Activated CD4-positive, alpha-beta memory T cell treated with anti-CD3 and anti-CD28 coated beads, Interleukin-2, amount 10 ng/mL, durations not matched to agents 7 days and 5 days (primary cell): ENCODE results near the gene CTSD. TPM values are rescaled to one million over a fixed set of nuclear protein-coding genes. Genes with fewer than 3 reads are reported as not detected.
A peak's percentile ranks its signal among the peaks of the same experiment; 100 is the strongest.

Source experiments
- CTCF ChIA-PET: fragments of 350-600 bp; sonication (Branson Sonifier 250); formaldehyde crosslinking; loops from one replicate; lab custom pipeline; 2021; ENCODE audit warnings: antibody characterized with exemption, inconsistent platforms; lab: Charles Lee
- POLR2A ChIA-PET: fragments of 350-600 bp; sonication (Branson Sonifier 250); formaldehyde crosslinking; loops from one replicate; lab custom pipeline; 2021; ENCODE audit warnings: antibody characterized with exemption; lab: Charles Lee
- DNase-seq: peaks from one replicate; pipeline ENCODE4 v3.0.0-alpha.2; 2020
- H3K27ac Mint-ChIP-seq: one replicate; pipeline ENCODE4 v1.8.0; 2021; ENCODE audit warnings: mild to moderate bottlenecking, mixed read lengths
- H3K27me3 Mint-ChIP-seq: one replicate; pipeline ENCODE4 v1.8.0; 2021; ENCODE audit warnings: mixed read lengths
- H3K36me3 Mint-ChIP-seq: one replicate; pipeline ENCODE4 v1.8.0; 2021; ENCODE audit warnings: low read depth, mixed read lengths
- H3K4me1 Mint-ChIP-seq: one replicate; pipeline ENCODE4 v1.8.0; 2021; ENCODE audit warnings: mixed read lengths
- H3K4me3 Mint-ChIP-seq: one replicate; pipeline ENCODE4 v1.8.0; 2021; ENCODE audit warnings: mild to moderate bottlenecking, mixed read lengths
- H3K9me3 Mint-ChIP-seq: one replicate; pipeline ENCODE4 v1.8.0; 2021; ENCODE audit warnings: mixed read lengths
- total RNA-seq, 2 experiments: library from RNA; stranded (reverse); gene quantifications; one replicate each; pipeline ENCODE4 v1.2.3, GENCODE V29; 2021

CTSD gene
- total RNA-seq, 2 experiments from 2014 or later = 156 to 172 TPM

DNA sequence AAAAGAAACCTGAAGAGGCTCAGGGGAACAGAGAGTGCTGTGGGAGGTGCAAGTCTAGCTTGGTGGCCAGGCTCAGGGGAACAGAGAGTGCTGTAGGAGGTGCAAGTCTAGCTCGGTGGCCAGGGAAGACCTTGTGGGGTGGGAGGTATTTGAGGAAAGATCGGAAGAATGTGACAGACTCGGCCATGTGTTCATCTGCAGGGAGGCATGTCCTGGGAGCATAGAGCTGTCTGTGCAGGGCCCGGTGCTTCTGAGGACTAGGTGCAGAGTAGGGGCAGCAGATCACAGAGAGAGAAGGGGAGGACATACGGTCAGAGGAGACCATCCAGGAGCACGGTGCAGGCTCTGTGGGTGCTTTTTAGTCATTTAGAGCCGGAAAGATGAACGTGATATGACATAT is 24.2 kb downstream of the CTSD start:
- Mint-ChIP-seq H3K4me3 (no peak overlapping the region), H3K9me3 (peaks cover 16% of the 10 kb centered on the region), H3K27ac (no peak overlapping the region), H3K4me1 (no peaks in the 10 kb centered on the region), H3K27me3 (peaks cover 22% of the 10 kb centered on the region), H3K36me3 (peaks cover 9% of the 10 kb centered on the region)
- DNase-seq = no peak
- CTCF ChIA-PET = no interaction called here
- POLR2A ChIA-PET = no interaction called here

DNA sequence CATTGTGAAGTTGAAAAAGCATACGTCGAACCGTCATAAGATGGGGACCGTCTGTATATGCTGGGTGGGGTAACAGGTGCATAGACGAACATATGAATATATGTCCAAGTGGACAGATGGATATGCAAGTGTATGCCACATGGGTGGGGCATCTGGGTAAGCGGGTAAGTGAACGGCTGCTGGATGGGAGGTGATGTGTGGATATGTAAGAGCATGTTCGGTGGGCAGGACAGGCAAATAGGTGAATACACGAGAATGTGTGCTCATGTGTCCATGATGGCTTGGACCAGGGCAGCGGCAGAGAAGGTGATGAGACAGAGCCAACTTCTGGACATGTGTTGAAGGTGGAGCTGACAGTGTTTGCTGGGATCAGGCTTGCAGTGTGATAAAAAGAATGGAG is 25.3 kb downstream of the CTSD start:
- H3K4me1 Mint-ChIP-seq = peaks cover 4% of the 10 kb centered on the region
- H3K9me3 Mint-ChIP-seq = peaks cover 16% of the 10 kb centered on the region
- peaks cover 27% of the 10 kb centered on the region for H3K27me3 Mint-ChIP-seq
- CTCF ChIA-PET = interaction anchor here (1.1 kb wide), 1 partner anchor 144 kb away, joined by 3 read pairs; no protein-coding TSS in a partner anchor
- no peak overlapping the region for H3K4me3 Mint-ChIP-seq
- no peak overlapping the region for H3K27ac Mint-ChIP-seq
- peaks cover 9% of the 10 kb centered on the region for H3K36me3 Mint-ChIP-seq
- no peak for DNase-seq
- POLR2A ChIA-PET = no interaction called here

DNA sequence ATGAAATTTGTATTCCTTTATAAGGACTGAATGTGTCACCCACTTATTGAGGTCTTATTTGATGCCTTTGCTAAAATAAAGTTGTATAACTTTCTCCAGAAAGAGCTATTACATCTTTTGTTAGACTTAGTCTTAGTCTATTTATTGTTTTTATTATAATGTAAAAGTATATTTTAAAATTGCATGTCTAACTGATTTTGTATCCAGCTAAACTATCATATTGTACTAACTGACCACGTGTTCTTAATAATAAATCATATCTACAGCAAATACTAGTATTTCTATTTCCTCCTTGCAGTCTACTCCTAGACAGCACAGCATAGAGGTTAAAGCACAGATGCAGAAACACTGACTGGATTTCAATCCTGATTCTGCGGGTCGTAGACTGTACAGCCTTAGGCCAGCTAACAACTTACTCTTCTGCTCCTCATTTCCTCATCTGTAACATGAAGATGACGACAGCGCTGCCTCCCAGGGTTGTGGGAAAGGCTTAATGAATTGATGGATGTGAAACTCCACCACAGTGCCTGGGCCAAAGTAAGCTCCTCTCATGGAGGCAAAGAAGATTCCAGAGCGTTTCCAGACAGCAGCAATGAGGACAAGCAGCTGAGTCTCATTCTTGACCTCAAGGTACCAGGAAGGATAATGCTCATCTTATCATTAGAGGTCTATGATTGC is 26.5 kb downstream of the CTSD start:
- no peak overlapping the region for H3K27ac Mint-ChIP-seq
- peaks cover 16% of the 10 kb centered on the region for H3K9me3 Mint-ChIP-seq
- peaks cover 4% of the 10 kb centered on the region for H3K4me1 Mint-ChIP-seq
- ChIA-PET POLR2A (no interaction called here), CTCF (interaction anchor here (1.1 kb wide), 1 partner anchor 145 kb away, joined by 3 read pairs; no protein-coding TSS in a partner anchor)
- H3K4me3 Mint-ChIP-seq = no peak overlapping the region
- H3K27me3 Mint-ChIP-seq = peaks cover 27% of the 10 kb centered on the region
- peaks cover 9% of the 10 kb centered on the region for H3K36me3 Mint-ChIP-seq
- no peak for DNase-seq

DNA sequence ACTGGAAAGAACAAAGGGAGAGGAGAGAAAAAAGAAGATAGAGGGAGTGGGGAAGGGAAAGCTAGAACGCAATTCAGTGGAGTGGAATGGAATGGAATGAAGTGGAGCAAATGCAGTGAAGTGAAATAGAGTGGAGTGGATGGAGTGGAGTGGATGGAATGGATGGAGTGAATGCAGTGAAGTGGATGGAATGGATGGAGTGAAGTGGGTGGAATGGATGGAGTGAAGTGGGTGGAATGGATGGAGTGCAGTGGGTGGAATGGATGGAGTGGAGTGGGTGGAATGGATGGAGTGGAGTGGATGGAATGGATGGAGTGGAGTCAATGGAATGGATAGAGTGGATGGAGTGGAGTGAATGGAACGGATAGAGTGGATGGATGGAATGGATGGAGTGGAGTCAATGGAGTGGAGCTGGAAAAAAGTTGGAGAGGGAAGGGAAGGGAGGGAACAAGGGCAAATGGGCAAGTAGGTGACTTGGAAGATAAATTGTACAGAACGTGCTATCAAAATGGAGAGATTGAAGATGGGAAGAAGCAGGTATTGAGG is 27.2 kb downstream of the CTSD start:
- POLR2A ChIA-PET = no interaction called here
- H3K4me1 Mint-ChIP-seq = peaks cover 4% of the 10 kb centered on the region
- peaks cover 11% of the 10 kb centered on the region for H3K36me3 Mint-ChIP-seq
- peaks cover 18% of the 10 kb centered on the region for H3K9me3 Mint-ChIP-seq
- H3K27ac Mint-ChIP-seq = no peak overlapping the region
- CTCF ChIA-PET = no interaction called here
- no peak for DNase-seq
- H3K27me3 Mint-ChIP-seq = peaks cover 30% of the 10 kb centered on the region
- no peak overlapping the region for H3K4me3 Mint-ChIP-seq

DNA sequence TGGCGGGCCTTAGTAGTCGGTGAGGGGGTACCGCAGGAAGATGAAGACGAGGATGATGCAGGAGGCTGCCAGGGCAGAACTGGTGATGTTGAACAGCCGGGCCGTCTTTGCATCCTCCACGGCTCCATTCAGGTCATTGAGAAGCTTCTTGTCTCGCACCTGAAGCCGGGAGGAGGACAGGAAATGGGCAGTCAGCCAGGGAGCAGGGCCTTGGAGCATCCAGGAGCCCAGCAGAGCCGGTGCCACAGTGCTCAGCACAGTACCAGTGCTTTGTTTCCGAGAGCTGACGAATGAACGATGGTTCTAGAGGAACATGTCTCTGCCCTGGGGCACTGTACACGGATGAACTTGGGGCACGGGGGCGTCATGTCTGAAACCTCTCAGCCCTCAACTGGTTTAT is 28.5 kb downstream of the CTSD start:
- Mint-ChIP-seq H3K27me3 (peaks cover 39% of the 10 kb centered on the region), H3K27ac (no peak overlapping the region), H3K4me1 (peaks cover 7% of the 10 kb centered on the region), H3K36me3 (peaks cover 14% of the 10 kb centered on the region), H3K9me3 (peaks cover 28% of the 10 kb centered on the region), H3K4me3 (no peak overlapping the region)
- ChIA-PET POLR2A (no interaction called here), CTCF (no interaction called here)
- DNase-seq = no peak

DNA sequence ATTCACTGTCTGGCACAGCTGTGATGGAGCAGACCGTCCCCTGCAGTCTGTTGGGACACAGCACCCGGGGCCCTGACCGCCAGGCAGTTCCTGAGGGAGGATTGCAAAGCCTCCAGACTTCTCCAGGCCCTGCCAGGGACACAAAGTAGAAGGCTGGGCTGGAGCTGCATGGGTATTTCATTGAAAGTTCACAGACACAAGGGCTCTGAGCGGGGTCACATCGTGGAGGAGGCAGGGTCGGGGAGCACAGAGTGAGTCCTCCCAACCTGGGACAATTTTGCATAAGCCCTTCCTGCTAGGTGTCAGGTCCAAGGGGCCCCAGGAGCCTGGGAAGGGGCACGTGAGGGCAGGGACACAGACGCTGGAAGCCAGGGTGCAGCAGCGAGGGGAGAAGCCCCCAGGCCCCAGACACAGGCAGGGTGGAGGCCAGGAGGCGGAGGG is 29.1 kb downstream of the CTSD start:
- peaks cover 42% of the 10 kb centered on the region for H3K27me3 Mint-ChIP-seq

DNA sequence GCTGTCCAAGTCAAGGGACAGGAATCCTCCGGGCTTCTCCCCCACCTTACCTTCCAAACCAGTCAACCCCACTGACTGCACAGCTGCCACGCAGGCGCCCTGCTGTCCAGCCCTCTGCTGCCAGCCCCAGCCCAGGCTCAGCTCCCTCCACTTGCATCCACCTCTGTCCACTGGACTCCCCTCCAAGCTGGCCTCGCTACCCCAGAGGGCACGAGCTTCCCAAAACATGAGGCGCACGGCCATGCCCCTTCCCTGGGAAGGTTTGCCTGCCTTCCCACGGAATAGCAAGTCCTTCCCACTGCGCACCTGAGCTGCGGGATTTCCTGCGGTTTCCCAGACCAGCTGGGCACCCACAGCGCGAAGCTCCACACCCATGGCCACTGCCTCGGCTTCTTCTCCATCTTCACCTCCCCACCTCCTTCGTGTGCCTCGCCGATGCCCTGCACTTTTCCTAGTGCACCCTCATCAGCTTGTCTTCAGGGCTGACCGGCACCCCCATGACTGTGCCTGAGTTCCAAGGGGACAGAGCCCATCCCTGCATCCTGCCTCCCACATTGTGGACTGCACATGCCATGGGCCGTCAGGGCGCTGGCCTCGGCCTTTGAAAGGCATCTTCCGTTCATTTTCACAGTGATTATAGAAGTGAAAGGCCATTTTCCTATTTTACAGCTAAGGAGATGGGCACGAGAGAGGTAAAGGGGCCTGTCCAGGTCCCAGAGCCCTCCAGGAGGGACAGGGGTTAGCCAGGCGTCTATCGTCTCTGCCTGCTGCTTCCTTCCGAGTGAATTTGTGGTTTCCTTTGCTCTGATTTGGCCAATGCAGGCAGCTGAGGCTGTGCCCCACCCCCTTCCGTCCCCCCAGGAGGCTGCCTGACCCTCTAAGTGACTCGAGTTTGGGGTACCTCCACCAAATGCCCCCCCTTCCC is 29.7 kb downstream of the CTSD start:
- ChIA-PET CTCF (no interaction called here), POLR2A (no interaction called here)
- peaks cover 14% of the 10 kb centered on the region for H3K36me3 Mint-ChIP-seq
- peaks cover 28% of the 10 kb centered on the region for H3K9me3 Mint-ChIP-seq
- no peak overlapping the region for H3K4me3 Mint-ChIP-seq
- H3K27me3 Mint-ChIP-seq = peaks cover 40% of the 10 kb centered on the region
- no peak for DNase-seq
- no peak overlapping the region for H3K27ac Mint-ChIP-seq
- H3K4me1 Mint-ChIP-seq = peaks cover 18% of the 10 kb centered on the region

More for the DNA sequence above, 29.1 kb downstream of the CTSD start:
- H3K36me3 Mint-ChIP-seq = peaks cover 14% of the 10 kb centered on the region
- H3K9me3 Mint-ChIP-seq = peaks cover 28% of the 10 kb centered on the region
- no peak overlapping the region for H3K27ac Mint-ChIP-seq
- CTCF ChIA-PET = no interaction called here
- no peak overlapping the region for H3K4me3 Mint-ChIP-seq
- H3K4me1 Mint-ChIP-seq = peaks cover 12% of the 10 kb centered on the region
- POLR2A ChIA-PET = no interaction called here
- DNase-seq = no peak

DNA sequence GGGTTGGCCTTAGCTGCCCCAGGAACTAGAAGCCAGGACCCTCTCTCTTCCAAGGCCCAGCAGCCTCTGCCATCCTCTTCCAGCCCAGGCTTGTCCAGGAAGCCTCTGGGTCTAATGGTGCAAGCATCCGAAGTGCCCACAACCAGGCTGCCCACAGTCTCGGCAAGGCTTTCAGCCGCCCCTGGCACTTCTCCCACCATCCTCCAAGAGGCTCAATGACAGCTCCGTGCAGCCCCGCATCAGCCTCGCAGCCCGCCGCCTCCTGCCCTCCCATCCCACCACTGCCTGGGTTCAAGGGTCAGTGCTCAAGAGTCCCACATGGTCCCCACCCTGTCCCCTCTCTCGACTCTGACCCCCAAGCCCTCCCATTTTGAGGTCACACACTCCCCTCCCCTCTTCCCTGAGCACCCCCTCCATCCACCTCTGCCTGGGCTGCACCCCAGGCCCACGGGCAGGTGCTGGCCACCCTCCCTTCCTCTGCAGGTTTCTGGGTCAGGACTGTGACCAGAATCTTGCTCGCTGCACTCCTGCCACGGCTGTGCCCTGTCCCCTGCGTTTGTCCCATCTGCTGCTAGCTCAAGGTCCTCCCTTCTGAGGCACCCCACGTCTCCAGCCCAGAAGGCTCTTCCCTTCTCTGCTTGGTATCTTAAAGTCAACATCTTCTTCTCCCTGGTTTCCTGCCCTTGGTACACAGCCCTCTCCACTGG is 30.6 kb downstream of the CTSD start:
- DNase-seq = no peak
- CTCF ChIA-PET = no interaction called here
- H3K9me3 Mint-ChIP-seq = peaks cover 24% of the 10 kb centered on the region
- H3K27ac Mint-ChIP-seq = no peak overlapping the region
- H3K4me1 Mint-ChIP-seq = peaks cover 25% of the 10 kb centered on the region
- H3K4me3 Mint-ChIP-seq = no peak overlapping the region
- H3K27me3 Mint-ChIP-seq = peaks cover 44% of the 10 kb centered on the region
- peaks cover 14% of the 10 kb centered on the region for H3K36me3 Mint-ChIP-seq
- POLR2A ChIA-PET = interaction anchor here (0.9 kb wide), 1 partner anchor 18 kb away, joined by 3 read pairs; no protein-coding TSS in a partner anchor

DNA sequence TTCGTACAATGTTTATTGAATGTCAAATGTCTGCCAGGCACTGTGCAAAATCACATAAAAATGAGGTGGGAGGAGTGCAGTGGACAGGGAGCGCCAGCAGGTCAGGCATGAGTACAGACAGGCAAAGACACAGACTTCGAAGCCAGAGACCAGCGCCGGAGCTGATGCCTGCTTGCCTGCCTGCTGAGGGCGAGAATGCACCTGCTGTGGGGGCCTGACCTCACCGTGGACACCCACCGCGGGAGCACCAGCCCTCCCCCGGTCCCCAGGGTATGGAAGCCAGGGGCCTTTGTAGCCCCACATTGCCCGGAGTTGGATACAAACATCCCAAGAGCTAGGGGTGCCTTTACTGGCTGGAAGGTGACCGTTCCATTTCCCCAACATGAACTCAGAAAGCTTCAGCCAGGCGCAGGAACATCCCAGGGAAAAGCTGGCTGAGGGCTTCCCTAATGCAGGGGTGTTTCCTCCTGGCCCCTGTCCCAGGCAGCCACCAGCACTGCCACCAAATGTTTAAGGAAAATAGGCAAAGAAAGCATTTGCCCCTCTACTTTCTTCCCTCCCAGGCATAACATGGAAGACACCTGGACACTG is 31.2 kb downstream of the CTSD start:
- H3K4me3 Mint-ChIP-seq = no peak overlapping the region
- H3K27me3 Mint-ChIP-seq = peaks cover 51% of the 10 kb centered on the region
- peaks cover 14% of the 10 kb centered on the region for H3K36me3 Mint-ChIP-seq
- POLR2A ChIA-PET = interaction anchor here (0.9 kb wide), 1 partner anchor 19 kb away, joined by 3 read pairs; no protein-coding TSS in a partner anchor
- H3K4me1 Mint-ChIP-seq = peaks cover 32% of the 10 kb centered on the region
- DNase-seq = no peak
- H3K27ac Mint-ChIP-seq = no peak overlapping the region
- H3K9me3 Mint-ChIP-seq = peaks cover 24% of the 10 kb centered on the region
- CTCF ChIA-PET = no interaction called here

DNA sequence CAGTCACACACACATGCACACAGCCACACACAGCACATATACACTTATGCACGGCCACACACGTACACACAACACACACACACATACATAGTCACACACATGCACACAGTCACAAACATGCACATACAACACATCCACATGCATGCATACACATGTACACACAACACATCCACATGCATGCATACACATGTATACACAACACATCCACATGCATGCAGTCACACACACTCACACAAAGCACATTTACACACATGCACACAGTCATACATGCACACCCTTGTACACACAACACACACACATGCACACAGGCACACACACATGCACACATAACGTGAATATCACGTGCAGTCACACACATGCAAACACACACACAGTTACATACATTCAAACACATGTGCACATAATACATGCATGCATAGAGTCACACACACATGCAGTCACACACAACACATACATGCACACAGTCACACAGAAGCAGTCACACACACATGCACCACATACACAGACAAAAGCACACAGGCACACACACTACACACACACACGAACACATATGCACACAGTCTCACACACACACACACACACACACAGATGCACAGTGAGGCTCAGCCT is 32.2 kb downstream of the CTSD start:
- DNase-seq = no peak
- Mint-ChIP-seq H3K36me3 (peaks cover 11% of the 10 kb centered on the region), H3K27me3 (peaks cover 53% of the 10 kb centered on the region), H3K9me3 (peaks cover 18% of the 10 kb centered on the region), H3K4me1 (peaks cover 37% of the 10 kb centered on the region), H3K4me3 (no peak overlapping the region), H3K27ac (peak overlapping the region; percentile 37)
- ChIA-PET CTCF (no interaction called here), POLR2A (no interaction called here)

DNA sequence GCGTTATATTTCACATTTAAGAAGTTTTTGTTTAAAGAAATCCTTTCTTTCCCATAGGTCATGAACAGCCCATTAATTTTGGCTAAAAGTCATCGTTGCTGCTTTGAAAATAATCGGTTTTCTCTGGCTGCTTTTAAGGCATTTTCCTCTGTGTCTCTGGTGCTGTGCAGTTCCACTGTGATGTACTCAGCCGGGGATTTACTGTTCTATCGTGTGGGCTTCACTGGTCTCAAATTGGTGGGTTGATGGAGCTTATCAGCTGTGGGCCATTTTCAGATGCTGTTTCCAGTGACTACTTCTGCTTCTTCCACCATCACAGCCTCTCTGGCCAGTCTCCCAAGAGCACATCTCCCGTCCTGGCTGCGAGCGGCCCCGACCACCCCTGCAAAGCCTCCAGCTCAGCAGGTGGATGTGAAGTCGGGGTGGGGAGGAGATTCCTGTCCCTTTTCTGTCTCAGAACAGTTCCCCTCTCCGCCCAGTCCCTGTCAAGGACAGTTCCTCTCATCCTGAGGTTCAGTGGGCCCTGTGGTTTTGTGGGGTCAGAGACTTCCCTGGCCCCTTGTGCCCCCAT is 33.6 kb downstream of the CTSD start:
- Mint-ChIP-seq H3K4me1 (peaks cover 37% of the 10 kb centered on the region), H3K27me3 (peaks cover 50% of the 10 kb centered on the region), H3K4me3 (no peak overlapping the region), H3K27ac (no peak overlapping the region), H3K36me3 (peaks cover 4% of the 10 kb centered on the region), H3K9me3 (peaks cover 12% of the 10 kb centered on the region)
- CTCF ChIA-PET = no interaction called here
- POLR2A ChIA-PET = no interaction called here
- DNase-seq = no peak

DNA sequence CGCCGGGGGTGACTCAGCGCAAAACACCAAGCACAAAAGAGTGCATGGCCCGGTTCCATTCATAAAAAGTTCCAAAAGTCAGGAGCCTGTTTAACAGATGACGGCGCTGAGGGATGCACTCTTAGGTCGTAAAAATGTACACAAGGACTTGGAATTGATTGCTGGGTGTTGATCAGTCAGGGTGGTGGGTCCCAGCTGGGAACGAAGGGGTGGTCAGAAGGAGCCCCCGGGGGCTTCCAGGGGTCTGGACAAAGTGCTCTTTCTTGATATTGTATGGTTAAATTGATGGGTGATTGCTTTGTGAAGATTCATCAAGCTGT is 34.1 kb downstream of the CTSD start:
- no peak for DNase-seq
- POLR2A ChIA-PET = no interaction called here
- Mint-ChIP-seq H3K27ac (no peak overlapping the region), H3K4me1 (peaks cover 37% of the 10 kb centered on the region), H3K4me3 (no peak overlapping the region), H3K9me3 (peaks cover 12% of the 10 kb centered on the region), H3K27me3 (peaks cover 50% of the 10 kb centered on the region), H3K36me3 (peaks cover 4% of the 10 kb centered on the region)
- CTCF ChIA-PET = no interaction called here
